ENCODE measurements around the gene DOK6. TPM values are rescaled to one million over a fixed set of nuclear protein-coding genes. Genes with fewer than 3 reads are reported as not detected.

Gene DOK6
- total and polyA plus RNA-seq, 10 of the 15 experiments (the other 5 are each of a cell fraction or from before 2014, with no cell fraction given) = 0.01 to 0.09 (median 0.04) TPM; not detected in 4

- TF ChIP-seq PML (IDR thresholded peaks at IDR 0.05; ENCODE audit: low read length) = no peak
Measured at GRCh38 chr18:69622961-69623360, 222.3 kb downstream of the DOK6 start (continued).

GRCh38 chr18:69626171-69626570, 225.5 kb downstream of the DOK6 start:
- H3K79me2 ChIP-seq (ENCODE audit: control insufficient read depth, insufficient read depth, low read length) = no peaks in the 10 kb centered on the region
- no peak overlapping the region for H3K4me2 ChIP-seq (ENCODE audit: control insufficient read depth, insufficient read depth)
- BruUV-seq (replicated peaks) = no TSS peak
- H3K4me3 ChIP-seq = no peak overlapping the region
- no peak overlapping the region for H3K27ac ChIP-seq (ENCODE audit: control insufficient read depth, insufficient read depth)
- ChIA-PET RAD21 (ENCODE audit: unreplicated experiment) (no interaction called here), POLR2A (no interaction called here), SMC1A (ENCODE audit: uncharacterized antibody, unreplicated experiment) (interaction anchor here (0.6 kb wide), 1 partner anchor 868 kb away, joined by 3 read pairs; no protein-coding TSS in a partner anchor), CTCF (no interaction called here)
- no peak for TF ChIP-seq RELB (IDR thresholded peaks at IDR 0.05; ENCODE audit: low read depth)
- no peak for TF ChIP-seq PML (IDR thresholded peaks at IDR 0.05; ENCODE audit: low read length)
- TF ChIP-seq KDM1A (IDR thresholded peaks at IDR 0.05; ENCODE audit: borderline replicate concordance) = no peak
- no peak for FAIRE-seq
- no peaks in the 10 kb centered on the region for H3K27me3 ChIP-seq (replicated peaks in 1 of 2; ENCODE audit: control insufficient read depth in 2 of 2, insufficient read depth in 2 of 2, low read length in 1 of 2)
- no peak overlapping the region for H2AFZ ChIP-seq (ENCODE audit: control insufficient read depth, low read depth, low read length)
- WGBS (ENCODE audit: insufficient coverage, insufficient replicate concordance, low lambda C conversion rate, missing lambda C conversion rate) = 54% methylated on average over 3 of the region's 3 CpGs
- no peak for ATAC-seq
- H4K20me1 ChIP-seq (ENCODE audit: control insufficient read depth, insufficient read depth) = no peaks in the 10 kb centered on the region
- no peak overlapping the region for H3K9ac ChIP-seq (ENCODE audit: control insufficient read depth, insufficient read depth, low read length)
- H3K9me3 ChIP-seq (replicated peaks; ENCODE audit: control insufficient read depth, insufficient read depth, low read length) = no peaks in the 10 kb centered on the region
- H3K4me1 ChIP-seq (ENCODE audit: control insufficient read depth, insufficient read depth, low read length) = no peaks in the 10 kb centered on the region
- intact Hi-C loops (cut with micrococcal nuclease; ENCODE audit: unreplicated experiment) (no loop called here), in situ Hi-C loops (cut with MboI) (no loop called here)
- no peaks in the 10 kb centered on the region for H3K36me3 ChIP-seq (ENCODE audit: control insufficient read depth in 2 of 2, insufficient read depth in 2 of 2, low read length in 1 of 2)
- DNase-seq (ENCODE audit: low read depth, low spot score) = no peak

- H3K4me3 ChIP-seq = no peak overlapping the region
- ATAC-seq = no peak
- no peak overlapping the region for H3K27ac ChIP-seq (ENCODE audit: control insufficient read depth, insufficient read depth)
- no peaks in the 10 kb centered on the region for H3K4me1 ChIP-seq (ENCODE audit: control insufficient read depth, insufficient read depth, low read length)
- H4K20me1 ChIP-seq (ENCODE audit: control insufficient read depth, insufficient read depth) = no peaks in the 10 kb centered on the region
- no peak overlapping the region for H3K4me2 ChIP-seq (ENCODE audit: control insufficient read depth, insufficient read depth)
- intact Hi-C loops (cut with micrococcal nuclease; ENCODE audit: unreplicated experiment) = no loop called here
- ChIA-PET POLR2A (no interaction called here), RAD21 (ENCODE audit: unreplicated experiment) (no interaction called here), CTCF (no interaction called here), SMC1A (ENCODE audit: uncharacterized antibody, unreplicated experiment) (interaction anchor here (0.6 kb wide), 1 partner anchor 868 kb away, joined by 3 read pairs; no protein-coding TSS in a partner anchor)
- H3K36me3 ChIP-seq (ENCODE audit: control insufficient read depth in 2 of 2, insufficient read depth in 2 of 2, low read length in 1 of 2) = no peaks in the 10 kb centered on the region
- no peak for FAIRE-seq
- in situ Hi-C loops (cut with MboI) = no loop called here
- H3K9ac ChIP-seq (ENCODE audit: control insufficient read depth, insufficient read depth, low read length) = no peak overlapping the region
- no peaks in the 10 kb centered on the region for H3K79me2 ChIP-seq (ENCODE audit: control insufficient read depth, insufficient read depth, low read length)
- no TSS peak for BruUV-seq (replicated peaks)
- no peaks in the 10 kb centered on the region for H3K9me3 ChIP-seq (replicated peaks; ENCODE audit: control insufficient read depth, insufficient read depth, low read length)
- DNase-seq (ENCODE audit: low read depth, low spot score) = no peak
- 9% methylated on average over 4 of the region's 4 CpGs for WGBS (ENCODE audit: insufficient coverage, insufficient replicate concordance, low lambda C conversion rate, missing lambda C conversion rate)
- no peak overlapping the region for H2AFZ ChIP-seq (ENCODE audit: control insufficient read depth, low read depth, low read length)
- H3K27me3 ChIP-seq (replicated peaks in 1 of 2; ENCODE audit: control insufficient read depth in 2 of 2, insufficient read depth in 2 of 2, low read length in 1 of 2) = no peaks in the 10 kb centered on the region
- no peak for TF ChIP-seq ZBTB11 (CRISPR knock-in tag; IDR thresholded peaks at IDR 0.05)
- TF ChIP-seq RBBP5 (conservative IDR thresholded peaks at IDR 0.05) = no peak
- no peak for TF ChIP-seq STAT3 (IDR thresholded peaks at IDR 0.05; ENCODE audit: low read depth, low read length)
- no peak for TF ChIP-seq ATF2 (IDR thresholded peaks at IDR 0.05; ENCODE audit: low read length)
- no peak for TF ChIP-seq HDAC6 (IDR thresholded peaks at IDR 0.05; ENCODE audit: unreplicated experiment)
- TF ChIP-seq NFYB (IDR thresholded peaks at IDR 0.05; ENCODE audit: insufficient read depth, low read depth, low read length) = no peak
Measured at GRCh38 chr18:69626643-69627242, 226.1 kb downstream of the DOK6 start.
